Thyroid gland (tissue), 4 donors: Measurements from ENCODE around the gene ZWILCH. TPM values are rescaled to one million over a fixed set of nuclear protein-coding genes. Genes with fewer than 3 reads are reported as not detected.
"Not testable (repeated sequence)": the region's sequence is repeated elsewhere in the genome, so short reads cannot be mapped to it uniquely, and the experiment has no call there.

Experiments
- DNase-seq, 2 donors: peaks; one replicate each; pipeline ENCODE4 v3.0.0-alpha.2; 2019
- H3K27ac ChIP-seq, 3 donors: fragments of 200-600 bp; sonication (generic); 1 replicate in 2 of 3; 2 replicates in 1 of 3; pipeline ENCODE4 v1.5.1; 2016 to 2019; ENCODE audit warnings: mild to moderate bottlenecking in 1 of 3, moderate library complexity in 1 of 3
- H3K27me3 ChIP-seq: fragments of 200-600 bp; sonication (generic); one replicate; pipeline ENCODE4 v1.5.1; 2019
- H3K36me3 ChIP-seq, 2 donors: fragments of 200-600 bp; sonication (generic); one replicate each; pipeline ENCODE4 v1.5.1; 2016 to 2019
- H3K4me1 ChIP-seq, 2 donors: fragments of 200-600 bp; sonication (generic); one replicate each; pipeline ENCODE4 v1.5.1; 2017 to 2019
- H3K4me3 ChIP-seq, 3 donors: fragments of 200-600 bp; sonication (generic); replicated peaks in 1 of 3; 1 replicate in 2 of 3; 2 replicates in 1 of 3; pipeline ENCODE4 v1.5.1; 2016; ENCODE audit warnings: mild to moderate bottlenecking in 1 of 3
- H3K9me3 ChIP-seq: fragments of 200-600 bp; sonication (generic); one replicate; pipeline ENCODE4 v1.5.1; 2017
- POLR2A ChIP-seq, 2 donors: fragments of 450-650 bp; IDR thresholded peaks; one replicate each; pipeline ENCODE4 v1.6.1; 2017; ENCODE audit warnings: antibody characterized with exemption in 2 of 2, mild to moderate bottlenecking in 2 of 2, moderate library complexity in 1 of 2
- WGBS, 2 donors: methylation state at CpG; one replicate each; pipeline ENCODE4 v1.1.5; 2017; 5-methylcytosine and 5-hydroxymethylcytosine counted together
- intact Hi-C: fragments of 100-400 bp; cut with DNase I; formaldehyde crosslinking; loops from one replicate; pipeline ENCODE4 v1.15.1; 2023
- total RNA-seq, 4 donors: library from RNA; depleted of rRNA; stranded (reverse); fragments of >200 nt; gene quantifications; one replicate each; pipeline ENCODE4 v1.2.3, GENCODE V29; 2016
- TF ChIP-seq, protein P1 (sequence below), 6 experiments: fragments of 200-600 bp in 3 of 6; fragments of 450-650 bp in 3 of 6; sonication (generic) in 3 of 6; IDR thresholded peaks; one replicate each; pipeline ENCODE4 v1.5.1; 2016 to 2019; ENCODE audit warnings: antibody characterized with exemption in 6 of 6, mild to moderate bottlenecking in 2 of 6, inconsistent platforms in 1 of 6, moderate library complexity in 1 of 6

ZWILCH gene
- total RNA-seq, 4 donors from 2014 or later: 3.8 to 6.4 (median 5.3) TPM

DNA sequence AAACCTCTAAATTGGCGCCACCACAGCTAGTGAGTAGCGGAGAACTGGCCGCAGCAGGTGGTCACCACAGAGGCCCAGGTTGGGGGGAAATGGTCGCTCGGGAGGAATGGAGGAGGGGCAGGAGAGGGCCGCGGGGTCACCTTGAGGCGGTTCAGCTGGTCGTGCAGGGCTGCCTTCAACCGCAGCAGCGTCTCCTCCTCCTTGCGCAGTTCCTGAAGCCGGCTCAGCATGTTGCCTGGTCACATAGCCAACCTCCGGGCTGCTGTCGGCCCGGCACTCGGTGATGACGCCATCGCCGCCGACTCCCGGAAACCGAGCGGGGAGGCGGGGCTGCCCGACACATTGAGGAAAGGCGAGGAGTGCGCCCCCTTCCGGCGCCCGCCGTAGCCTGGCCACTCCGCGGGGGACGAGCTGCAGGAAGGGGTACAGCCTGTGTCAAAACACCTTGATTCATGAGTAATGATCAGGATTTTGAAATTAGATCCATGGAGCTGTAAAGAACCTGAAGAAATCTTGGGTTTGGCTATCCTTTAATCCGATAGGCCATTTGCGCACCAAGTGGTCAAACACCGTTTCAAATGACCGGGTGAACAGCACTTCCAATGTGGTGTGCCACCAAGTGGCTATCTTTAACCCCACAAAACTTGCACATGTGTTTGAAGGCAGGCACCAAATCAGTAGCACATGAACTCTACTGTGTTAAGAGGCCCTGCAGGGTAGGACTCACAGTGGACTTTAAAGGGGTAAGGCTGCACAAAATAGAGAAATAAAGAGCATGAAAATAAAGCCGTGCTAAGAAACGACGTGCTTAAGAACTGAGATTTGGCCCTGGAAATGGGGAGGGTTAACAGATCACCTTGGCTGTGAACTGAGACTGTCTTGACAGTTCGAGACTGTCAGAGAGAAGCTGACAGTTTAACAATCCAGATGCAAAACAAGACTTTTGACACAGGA, 7.3 kb upstream of the ZWILCH start, which contains the start of gene SNAPC5:
Gene SNAPC5, minus strand, starts transcription at position 261 of the 954 bp plus-strand sequence. Its CDS starts 31 bp downstream, at position 230.
- no peaks in the 10 kb centered on the region for H3K9me3 ChIP-seq
- intact Hi-C loops: loop anchor here (2.0 kb wide), 1 partner anchor 111 kb away; the partner anchor contains the start of gene MAP2K1
- whole genome bisulfite sequencing, 2 donors: 14 to 21% methylated on average over 18 to 24 of the region's 43 CpGs
- H3K27me3 ChIP-seq: no peaks in the 10 kb centered on the region
- peak; percentile 97 to 98 for DNase-seq
- peaks cover 46 to 58% of the 10 kb centered on the region in 2 donors for H3K36me3 ChIP-seq
- TF ChIP-seq, protein P1, sequence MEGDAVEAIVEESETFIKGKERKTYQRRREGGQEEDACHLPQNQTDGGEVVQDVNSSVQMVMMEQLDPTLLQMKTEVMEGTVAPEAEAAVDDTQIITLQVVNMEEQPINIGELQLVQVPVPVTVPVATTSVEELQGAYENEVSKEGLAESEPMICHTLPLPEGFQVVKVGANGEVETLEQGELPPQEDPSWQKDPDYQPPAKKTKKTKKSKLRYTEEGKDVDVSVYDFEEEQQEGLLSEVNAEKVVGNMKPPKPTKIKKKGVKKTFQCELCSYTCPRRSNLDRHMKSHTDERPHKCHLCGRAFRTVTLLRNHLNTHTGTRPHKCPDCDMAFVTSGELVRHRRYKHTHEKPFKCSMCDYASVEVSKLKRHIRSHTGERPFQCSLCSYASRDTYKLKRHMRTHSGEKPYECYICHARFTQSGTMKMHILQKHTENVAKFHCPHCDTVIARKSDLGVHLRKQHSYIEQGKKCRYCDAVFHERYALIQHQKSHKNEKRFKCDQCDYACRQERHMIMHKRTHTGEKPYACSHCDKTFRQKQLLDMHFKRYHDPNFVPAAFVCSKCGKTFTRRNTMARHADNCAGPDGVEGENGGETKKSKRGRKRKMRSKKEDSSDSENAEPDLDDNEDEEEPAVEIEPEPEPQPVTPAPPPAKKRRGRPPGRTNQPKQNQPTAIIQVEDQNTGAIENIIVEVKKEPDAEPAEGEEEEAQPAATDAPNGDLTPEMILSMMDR (IDR thresholded peaks at IDR 0.05): peak; percentile 91 to 98 (median 96)
- peak in 1 of 2 donors; percentile 77 for TF ChIP-seq POLR2A (IDR thresholded peaks at IDR 0.05)
- H3K4me3 ChIP-seq: peak within 1 kb of the TSS; percentile 15 to 96 (median 86)
- peaks cover 12% of the 10 kb centered on the region in 2 donors for H3K4me1 ChIP-seq
- H3K27ac ChIP-seq: peak within 1 kb of the TSS; percentile 45 to 69 (median 62)

DNA sequence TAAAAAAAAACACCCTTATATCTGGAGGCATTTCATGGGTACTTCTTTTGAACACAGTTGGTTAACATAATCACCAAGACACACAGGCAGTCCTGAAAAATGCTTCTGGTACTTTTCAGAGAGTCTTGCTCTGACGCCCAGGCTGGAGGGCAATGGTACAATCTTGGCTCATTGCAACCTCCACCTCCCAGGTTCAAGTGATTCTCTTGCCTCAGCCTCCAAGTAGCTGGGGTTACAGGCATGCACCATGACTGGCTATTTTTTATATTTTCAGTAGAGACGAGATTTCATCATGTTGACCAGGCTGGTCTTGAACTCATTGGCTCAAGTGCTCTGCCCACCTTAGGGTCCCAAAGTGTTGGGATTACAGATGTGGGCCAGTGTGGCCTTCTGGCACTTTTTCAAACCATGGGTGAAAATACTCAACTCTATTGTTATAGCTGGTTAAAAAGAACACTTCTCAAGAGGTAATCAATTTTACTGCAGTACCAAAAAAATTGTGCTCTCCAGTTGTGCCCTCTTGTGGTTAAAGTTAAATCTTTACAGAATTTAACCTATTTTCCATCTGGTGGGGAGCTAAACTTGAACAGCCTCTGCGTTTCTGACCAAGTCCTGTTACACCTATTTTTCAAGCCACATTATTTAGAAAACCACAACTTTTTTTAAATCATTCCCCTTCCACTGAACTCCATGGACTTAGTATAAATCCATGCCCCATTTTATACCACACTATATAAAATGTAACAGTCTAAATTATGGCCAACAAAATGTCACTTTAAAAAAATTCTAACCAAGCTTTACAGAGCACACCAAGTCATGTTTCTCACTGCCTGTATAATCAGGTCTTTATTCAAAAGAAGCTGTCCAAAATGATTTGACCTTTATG, 6.4 kb upstream of the ZWILCH start:
- intact Hi-C loops: no loop called here
- TF ChIP-seq POLR2A (IDR thresholded peaks at IDR 0.05): no peak
- TF ChIP-seq, protein P1 (IDR thresholded peaks at IDR 0.05): peak in 4 of 6 experiments; percentile 19 to 38 (median 28)
- Histone ChIP-seq H3K4me1 (peaks cover 17 to 22% of the 10 kb centered on the region in 2 donors), H3K9me3 (no peaks in the 10 kb centered on the region), H3K27ac (peak overlapping the region in 1 of 3 donors; percentile 1), H3K4me3 (no peak overlapping the region), H3K36me3 (peaks cover 51 to 53% of the 10 kb centered on the region in 2 donors), H3K27me3 (no peaks in the 10 kb centered on the region)
- 70 to 73% methylated on average over 3 of the region's 3 CpGs for WGBS, 2 donors
- no peak for DNase-seq

DNA sequence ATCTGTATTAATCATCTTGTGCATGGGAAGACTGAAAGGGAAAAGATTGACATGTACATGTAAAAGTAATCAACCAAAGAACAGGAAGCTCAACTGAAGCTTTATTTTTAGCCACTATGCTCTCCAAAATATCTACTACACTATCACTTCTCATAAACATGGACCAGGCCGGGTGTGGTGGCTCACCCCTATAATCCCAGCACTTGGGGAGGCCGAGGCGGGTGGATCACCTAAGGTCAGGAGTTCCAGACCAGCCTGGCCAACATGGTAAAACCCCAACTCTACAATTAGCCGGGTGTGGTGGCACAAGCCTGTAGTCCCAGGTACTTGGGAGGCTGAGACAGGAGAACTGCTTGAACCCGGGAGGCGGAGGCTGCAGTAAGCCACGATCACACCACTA, 4.8 kb upstream of the ZWILCH start:
- H3K36me3 ChIP-seq: peaks cover 51% of the 10 kb centered on the region in 2 donors
- not testable (repeated sequence) for DNase-seq, H3K4me3 ChIP-seq, H3K9me3 ChIP-seq, H3K27ac ChIP-seq, H3K27me3 ChIP-seq
- H3K4me1 ChIP-seq: peaks cover 20 to 23% of the 10 kb centered on the region in 2 donors
- WGBS, 2 donors: 87 to 88% methylated on average over 7 of the region's 7 CpGs
- intact Hi-C loops: loop anchor here (10.0 kb wide), 1 partner anchor 274 kb away; no protein-coding TSS in a partner anchor

DNA sequence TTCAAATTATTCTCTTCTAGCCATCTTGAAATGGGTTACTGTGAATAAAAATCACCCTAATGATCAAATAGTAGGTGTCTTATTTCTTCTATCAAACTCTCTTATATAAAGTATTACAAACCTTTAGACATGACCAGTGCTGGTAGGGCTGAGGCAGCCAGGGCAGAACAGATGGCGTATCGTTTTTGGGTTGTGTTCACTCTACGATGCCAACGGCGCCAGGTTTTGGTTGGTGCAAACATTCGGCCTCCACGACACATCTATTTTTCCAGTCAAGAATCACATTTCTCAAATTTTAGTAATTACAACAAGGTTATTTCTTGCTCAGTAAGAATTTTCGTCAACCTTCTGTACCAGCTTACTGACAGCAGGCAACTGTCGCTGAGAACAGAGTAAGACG, 2.6 kb upstream of the ZWILCH start:
- no peak overlapping the region for H3K4me3 ChIP-seq
- H3K36me3 ChIP-seq: peaks cover 51% of the 10 kb centered on the region in 2 donors

DNA sequence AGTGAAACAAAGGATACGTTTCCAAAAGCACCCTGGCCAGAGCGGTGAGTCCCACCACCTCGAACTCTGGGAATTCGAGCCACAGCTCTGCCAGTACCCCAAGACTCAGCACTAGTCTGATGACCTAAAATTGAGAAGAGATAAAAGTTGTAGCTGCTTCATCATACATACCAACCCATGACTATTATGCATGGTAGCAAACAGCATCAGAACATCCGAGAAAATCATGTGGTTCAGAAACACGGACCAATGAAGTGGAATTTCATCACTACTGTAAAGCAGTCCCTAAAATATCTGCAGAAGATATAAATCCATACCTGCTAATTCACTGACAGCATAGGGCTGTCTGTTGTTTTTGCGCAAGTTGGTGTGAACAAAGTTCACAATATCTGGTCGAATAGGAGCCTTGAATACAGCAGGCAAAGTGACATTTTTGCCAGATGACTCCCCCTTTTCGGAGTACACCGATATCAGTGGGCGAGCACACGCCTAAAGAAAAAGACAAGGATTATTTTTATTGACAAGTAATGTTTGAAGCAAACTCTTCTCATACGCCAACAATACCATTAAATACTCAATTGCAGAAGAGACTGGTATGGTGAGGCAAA, 2.0 kb upstream of the ZWILCH start:
- intact Hi-C loops: loop anchor here (10.0 kb wide), 1 partner anchor 272 kb away; no protein-coding TSS in a partner anchor
- not testable (repeated sequence) for H3K4me3 ChIP-seq, DNase-seq, H3K27me3 ChIP-seq, H3K27ac ChIP-seq, H3K9me3 ChIP-seq
- peaks cover 50 to 51% of the 10 kb centered on the region in 2 donors for H3K36me3 ChIP-seq
- H3K4me1 ChIP-seq: peaks cover 12 to 19% of the 10 kb centered on the region in 2 donors
- 64 to 73% methylated on average over 13 of the region's 13 CpGs for WGBS, 2 donors

More for the DNA sequence above, 2.6 kb upstream of the ZWILCH start:
- no peaks in the 10 kb centered on the region for H3K27me3 ChIP-seq
- DNase-seq: no peak
- no peaks in the 10 kb centered on the region for H3K9me3 ChIP-seq
- TF ChIP-seq, protein P1 (IDR thresholded peaks at IDR 0.05): no peak
- TF ChIP-seq POLR2A (IDR thresholded peaks at IDR 0.05): no peak
- intact Hi-C loops: loop anchor here (10.0 kb wide), 1 partner anchor 272 kb away; no protein-coding TSS in a partner anchor
- WGBS, 2 donors: 87 to 91% methylated on average over 10 of the region's 10 CpGs
- H3K27ac ChIP-seq: no peak overlapping the region
- peaks cover 12 to 22% of the 10 kb centered on the region in 2 donors for H3K4me1 ChIP-seq
